HG03064 (cell line): Measurements from ENCODE around the gene SCAF1.
A peak's percentile ranks its signal among the peaks of the same experiment; 100 is the strongest.

Experiments
- ATAC-seq: cut with Tn5 transposase; IDR thresholded peaks from one replicate; pipeline ENCODE4 v1.9.1; 2021; ENCODE audit warnings: low read depth; ENCODE audit not compliant: unreplicated experiment

SCAF1 gene

DNA sequence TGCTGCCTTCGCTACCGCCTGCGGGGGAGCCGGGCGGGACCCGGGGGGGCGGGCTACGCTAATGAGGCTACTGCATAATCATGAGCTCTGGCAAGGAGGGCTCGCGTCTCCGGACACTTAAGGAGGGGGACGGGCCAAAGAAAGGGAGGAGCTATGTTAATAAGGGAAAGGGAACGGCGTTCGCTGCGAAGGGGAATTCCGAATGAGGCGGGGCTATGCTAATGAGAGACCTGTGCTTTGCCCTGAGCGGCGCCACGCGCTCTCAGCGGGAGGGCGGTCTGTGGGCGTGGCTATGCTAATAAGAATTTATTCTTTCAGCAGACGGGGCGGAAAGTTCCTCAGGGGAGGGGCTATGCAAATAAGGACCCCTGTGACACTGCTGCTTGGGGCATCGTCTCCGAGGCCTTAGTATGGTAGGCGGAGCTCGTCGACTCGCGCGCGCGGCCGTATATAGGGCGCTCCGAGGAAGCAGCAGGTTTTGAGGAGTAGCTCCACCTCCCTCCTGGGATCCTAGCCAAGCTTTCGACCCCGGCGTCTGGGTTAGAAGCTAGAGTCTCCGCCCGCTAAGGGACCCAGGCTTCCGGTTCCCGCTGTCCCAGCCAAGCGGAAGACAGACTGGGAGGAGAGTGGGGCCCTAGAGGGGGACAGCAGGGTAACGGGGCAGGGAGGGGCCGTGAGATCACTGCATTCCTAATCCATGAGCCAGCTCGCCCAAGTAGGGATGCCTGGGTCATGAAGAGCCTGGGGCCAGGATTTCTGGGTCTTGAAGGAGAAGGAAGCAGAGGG is 1.7 kb upstream of the SCAF1 start, which contains the start of gene RRAS:
Gene RRAS, minus strand, starts transcription at position 31 of the 786 bp plus-strand sequence. CDS start 45 bp downstream, outside the sequence.
- ATAC-seq = peak; percentile 47

DNA sequence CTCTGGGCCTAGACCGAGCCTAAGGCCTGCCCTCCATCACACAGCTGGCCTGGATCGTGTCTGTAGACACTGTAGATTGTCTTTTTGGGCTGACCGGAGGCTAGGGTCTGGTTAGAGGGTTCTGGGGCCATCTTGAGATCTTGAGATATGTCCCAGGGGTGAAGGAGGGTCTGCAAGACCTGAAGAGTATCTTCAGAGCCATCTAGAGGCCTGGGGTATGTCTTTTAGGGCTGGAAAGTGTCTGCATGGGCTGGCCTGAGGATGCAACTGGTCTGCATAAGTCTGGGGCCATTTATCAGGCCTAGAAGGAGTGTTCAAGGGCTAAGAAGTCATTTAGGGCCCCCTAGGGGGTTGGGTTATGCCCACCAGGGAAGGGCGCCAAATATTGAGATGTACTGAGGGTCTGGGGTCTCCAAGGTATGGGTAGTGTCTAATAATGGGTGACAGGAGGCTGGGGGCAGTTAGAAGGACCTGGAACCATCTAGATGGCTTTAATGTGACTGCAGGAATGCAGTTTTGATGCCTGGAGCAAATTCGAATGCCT is 555 bp downstream of the SCAF1 start:
- ATAC-seq = no peak

DNA sequence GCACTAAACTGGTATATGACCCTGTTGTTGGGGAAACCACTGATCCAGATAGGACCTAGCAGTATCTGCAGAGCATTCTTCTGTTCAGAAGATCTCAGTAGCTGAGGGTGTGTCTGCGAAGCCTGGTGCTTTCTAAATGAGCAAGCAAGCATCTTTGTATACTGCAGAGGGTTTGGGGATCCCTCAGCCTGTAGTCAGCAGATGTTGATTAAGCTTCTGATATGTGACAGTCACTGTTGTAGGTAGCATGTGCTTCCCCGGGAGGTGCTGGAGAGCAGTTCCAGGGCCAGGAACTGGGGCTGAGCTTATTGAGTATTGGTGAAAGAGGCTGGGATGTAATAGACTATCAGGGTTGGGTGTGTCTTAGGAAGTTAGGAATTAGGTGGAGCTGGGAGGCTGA is 1.5 kb downstream of the SCAF1 start:
- ATAC-seq = no peak

DNA sequence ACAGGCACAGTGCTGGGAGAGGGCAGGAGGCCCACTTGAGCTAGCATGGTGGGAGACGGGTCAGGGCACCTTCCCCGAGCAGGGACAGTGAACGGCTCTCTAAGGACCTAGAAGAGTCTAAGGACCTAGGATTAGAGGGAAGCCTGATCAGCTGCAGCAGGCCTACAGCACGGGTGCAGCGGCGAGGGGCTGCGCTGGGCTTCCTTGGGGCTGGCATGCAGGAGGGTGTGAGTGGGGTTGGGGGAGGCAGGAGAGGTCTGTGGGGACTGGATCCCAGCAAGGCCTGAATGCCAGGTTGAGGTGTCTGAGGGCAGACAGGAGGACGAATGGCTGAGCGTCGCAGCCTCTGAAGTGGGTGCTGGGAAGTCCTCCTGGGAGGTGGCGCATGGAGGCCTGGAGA is 3.6 kb downstream of the SCAF1 start:
- no peak for ATAC-seq

DNA sequence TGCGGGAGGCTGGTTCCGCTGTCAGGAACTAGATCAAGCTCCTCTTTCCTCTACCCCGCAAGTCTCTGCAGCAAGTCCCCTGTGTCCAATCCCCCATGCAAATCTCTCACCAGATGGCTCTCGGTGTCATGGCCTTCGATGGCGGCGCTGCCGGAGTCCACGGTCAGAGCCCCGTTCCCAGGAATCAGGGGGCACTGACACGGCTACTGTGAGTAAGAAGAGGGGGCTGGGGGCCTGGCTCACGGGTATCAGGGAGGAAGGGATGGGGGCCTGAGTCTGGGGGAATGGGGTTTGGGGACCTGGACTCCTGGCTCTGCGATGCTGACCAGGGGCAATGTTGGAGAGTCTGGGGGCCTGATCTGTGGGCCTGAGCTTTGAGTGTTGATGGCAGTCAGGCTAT is 4.0 kb downstream of the SCAF1 start:
- no peak for ATAC-seq

DNA sequence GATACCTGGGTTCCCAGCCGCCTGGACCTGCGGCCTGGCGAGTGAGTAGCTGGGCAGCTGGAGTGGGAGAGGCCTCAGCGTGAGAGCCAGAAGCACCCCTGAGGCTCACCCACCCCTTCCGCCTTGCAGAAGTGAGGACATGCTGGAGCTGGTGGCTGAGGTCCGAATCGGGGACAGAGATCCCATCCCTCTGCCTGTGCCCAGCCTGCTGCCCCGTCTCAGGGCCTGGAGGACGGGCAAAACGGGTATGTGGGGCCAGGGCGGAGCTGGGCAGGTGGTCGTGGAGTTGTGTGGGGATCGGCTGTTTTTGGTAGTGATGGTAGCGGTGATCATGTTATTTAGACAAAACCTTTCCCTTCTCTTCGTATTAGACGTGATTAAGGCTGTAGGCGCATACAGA is 4.6 kb downstream of the SCAF1 start:
- ATAC-seq = no peak

DNA sequence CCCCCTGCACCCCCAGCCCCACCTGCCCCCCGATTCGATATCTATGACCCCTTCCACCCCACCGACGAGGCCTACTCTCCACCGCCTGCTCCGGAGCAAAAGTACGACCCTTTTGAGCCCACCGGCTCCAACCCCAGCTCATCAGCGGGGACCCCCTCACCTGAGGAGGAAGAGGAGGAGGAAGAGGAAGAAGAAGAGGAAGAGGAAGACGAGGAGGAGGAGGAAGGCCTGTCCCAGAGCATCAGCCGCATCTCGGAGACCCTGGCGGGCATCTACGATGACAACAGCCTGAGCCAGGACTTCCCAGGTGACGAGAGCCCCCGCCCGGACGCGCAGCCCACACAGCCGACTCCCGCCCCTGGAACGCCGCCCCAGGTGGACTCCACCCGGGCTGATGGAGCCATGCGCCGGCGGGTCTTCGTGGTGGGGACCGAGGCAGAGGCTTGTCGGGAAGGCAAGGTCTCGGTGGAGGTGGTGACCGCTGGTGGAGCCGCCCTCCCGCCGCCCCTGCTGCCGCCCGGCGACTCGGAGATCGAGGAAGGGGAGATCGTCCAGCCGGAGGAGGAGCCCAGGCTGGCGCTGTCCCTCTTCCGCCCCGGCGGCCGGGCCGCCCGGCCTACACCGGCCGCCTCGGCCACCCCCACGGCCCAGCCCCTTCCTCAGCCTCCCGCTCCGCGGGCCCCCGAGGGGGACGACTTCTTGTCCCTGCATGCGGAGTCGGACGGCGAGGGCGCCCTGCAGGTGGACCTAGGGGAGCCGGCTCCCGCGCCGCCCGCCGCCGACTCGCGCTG is 9.2 kb downstream of the SCAF1 start:
- ATAC-seq = no peak

DNA sequence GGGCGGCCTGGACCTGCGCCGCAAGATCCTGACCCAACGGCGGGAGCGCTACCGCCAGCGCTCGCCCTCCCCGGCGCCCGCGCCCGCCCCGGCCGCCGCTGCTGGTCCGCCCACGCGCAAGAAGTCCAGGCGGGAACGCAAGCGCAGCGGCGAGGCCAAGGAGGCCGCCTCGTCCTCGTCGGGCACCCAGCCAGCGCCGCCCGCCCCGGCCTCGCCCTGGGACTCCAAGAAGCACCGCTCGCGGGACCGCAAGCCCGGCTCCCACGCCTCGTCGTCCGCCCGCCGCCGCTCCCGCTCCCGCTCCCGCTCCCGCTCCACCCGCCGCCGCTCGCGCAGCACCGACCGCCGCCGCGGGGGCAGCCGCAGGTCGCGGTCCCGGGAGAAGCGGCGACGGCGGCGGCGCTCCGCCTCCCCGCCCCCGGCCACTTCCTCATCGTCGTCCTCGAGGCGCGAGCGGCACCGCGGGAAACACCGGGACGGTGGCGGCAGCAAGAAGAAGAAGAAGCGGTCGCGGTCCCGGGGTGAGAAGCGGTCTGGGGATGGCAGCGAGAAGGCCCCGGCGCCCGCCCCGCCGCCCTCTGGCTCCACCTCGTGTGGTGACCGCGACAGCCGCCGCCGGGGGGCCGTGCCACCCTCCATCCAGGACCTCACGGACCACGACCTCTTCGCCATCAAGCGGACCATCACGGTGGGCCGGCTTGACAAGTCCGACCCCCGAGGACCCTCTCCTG is 10.0 kb downstream of the SCAF1 start:
- ATAC-seq = no peak

DNA sequence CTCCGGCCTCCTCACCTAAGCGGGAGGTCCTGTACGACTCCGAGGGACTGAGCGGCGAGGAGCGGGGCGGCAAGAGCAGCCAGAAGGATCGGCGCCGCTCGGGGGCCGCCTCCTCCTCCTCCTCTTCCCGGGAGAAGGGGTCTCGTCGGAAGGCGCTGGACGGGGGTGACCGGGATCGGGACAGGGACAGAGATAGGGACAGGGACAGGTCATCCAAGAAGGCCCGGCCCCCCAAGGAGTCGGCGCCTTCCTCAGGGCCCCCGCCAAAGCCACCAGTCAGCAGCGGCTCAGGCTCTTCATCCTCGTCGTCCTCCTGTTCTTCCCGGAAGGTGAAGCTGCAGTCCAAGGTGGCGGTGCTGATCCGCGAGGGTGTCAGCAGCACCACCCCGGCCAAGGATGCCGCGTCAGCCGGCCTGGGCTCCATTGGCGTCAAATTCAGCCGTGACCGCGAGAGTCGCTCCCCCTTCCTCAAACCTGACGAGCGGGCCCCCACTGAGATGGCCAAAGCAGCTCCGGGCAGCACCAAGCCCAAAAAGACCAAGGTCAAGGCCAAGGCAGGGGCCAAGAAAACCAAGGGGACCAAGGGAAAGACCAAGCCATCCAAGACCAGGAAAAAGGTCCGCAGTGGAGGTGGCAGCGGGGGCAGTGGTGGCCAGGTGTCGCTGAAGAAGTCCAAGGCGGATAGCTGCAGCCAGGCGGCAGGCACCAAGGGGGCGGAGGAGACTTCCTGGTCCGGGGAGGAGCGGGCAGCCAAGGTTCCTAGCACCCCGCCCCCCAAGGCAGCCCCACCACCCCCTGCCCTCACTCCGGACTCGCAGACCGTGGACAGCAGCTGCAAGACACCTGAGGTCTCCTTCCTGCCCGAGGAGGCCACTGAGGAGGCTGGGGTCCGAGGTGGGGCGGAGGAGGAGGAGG is 10.8 kb downstream of the SCAF1 start:
- ATAC-seq = no peak

DNA sequence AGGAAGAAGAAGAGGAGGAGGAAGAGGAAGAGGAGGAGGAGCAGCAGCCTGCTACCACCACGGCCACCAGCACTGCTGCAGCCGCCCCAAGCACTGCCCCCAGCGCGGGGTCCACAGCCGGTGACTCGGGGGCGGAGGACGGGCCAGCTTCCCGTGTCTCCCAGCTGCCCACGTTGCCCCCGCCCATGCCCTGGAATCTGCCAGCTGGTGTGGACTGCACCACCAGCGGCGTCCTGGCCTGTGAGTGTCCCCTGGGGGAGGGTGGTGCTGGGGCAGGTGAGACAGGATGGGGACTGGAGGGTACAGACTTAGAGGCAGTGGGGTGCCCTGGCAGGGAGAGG is 11.4 kb downstream of the SCAF1 start:
- ATAC-seq = no peak

DNA sequence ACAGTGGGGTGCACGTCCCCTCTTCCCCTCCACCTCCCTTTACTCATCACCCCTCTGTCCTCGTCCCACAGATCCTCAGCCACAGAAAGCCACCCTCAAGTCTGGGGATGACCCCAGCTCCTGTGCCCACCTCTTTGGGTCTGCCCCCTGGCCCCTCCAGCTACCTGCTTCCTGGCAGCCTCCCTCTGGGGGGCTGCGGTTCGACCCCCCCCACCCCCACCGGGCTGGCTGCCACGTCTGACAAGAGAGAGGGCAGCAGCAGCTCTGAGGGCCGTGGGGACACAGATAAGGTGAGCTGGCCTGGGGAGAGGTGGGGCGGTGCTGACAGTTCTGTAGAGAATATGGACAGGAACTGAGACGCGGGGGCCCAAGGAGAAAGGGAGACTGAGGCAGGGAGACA is 12.6 kb downstream of the SCAF1 start:
- ATAC-seq = no peak

DNA sequence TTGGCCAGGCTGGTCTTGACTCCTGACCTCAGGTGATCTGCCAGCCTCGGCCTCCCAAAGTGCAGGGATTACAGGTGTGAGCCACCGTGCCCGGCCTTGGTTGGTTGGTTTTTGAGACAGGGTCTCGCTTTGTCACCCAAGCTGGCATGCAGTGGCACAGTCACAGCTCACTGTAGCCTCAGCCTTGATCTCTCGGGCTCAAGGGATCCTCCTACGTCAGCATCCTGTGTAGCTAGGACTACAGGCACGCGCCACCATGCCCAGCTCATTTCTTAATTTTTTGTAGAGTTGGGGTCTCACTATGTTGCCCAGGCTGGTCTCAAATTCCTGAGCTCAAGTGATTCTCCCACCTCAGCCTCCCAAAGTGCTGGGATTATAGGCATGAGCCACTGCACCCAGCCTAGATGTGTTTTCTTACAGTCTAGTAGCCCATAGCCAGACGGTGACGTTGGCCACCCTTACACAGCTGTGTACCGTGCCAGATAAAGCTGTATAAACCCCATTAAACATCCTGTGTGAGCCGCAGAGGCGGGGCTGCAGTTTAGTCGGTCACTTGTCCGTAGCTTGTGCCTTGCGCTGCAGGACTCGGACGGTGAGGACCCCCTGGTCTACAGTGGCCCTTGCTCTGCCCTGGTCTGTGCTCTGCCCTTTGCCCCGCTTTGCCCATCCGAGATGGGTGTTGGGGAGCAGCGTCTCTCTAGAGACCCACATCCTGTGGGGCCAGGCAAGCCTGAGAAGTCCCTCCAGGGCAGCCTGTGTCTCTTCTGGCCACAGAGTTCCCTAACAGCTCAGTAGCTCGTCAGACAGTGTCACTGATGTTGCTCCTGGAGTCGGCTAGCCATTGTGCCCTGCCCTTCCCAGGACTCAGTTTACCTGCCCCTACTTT is 13.8 kb downstream of the SCAF1 start:
- no peak for ATAC-seq

DNA sequence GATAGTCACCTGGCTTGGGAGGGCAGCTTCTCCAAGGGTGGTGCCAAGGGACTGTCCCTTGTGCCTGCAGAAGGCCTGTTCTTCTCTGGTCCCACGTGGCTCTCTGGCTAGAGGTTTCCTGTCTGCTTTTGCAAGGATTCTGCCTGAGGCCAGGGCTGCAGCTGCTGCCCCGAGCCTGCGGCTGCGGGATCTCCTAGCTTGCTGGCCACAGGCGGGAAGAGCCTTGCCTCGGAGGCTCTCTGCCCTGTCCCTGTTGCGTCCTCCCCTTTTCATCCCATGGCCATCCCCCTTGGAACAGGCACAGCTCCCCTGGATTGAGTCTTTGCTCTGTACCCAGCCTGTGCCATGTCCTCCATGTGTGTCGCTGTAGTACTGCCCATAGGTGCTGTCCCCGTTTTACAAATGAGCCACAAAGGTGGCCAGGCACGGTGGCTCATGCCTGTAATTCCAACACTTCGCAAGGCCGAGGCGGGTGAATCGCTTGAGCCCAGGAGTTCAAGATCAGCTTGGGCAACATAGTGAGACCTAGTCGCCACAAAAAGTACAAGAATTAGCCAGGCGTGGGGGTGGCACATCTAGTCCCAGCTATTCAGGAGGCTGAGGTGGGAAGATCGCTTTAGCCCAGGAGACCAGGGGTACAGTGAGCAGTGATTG is 14.6 kb downstream of the SCAF1 start:
- no peak for ATAC-seq

DNA sequence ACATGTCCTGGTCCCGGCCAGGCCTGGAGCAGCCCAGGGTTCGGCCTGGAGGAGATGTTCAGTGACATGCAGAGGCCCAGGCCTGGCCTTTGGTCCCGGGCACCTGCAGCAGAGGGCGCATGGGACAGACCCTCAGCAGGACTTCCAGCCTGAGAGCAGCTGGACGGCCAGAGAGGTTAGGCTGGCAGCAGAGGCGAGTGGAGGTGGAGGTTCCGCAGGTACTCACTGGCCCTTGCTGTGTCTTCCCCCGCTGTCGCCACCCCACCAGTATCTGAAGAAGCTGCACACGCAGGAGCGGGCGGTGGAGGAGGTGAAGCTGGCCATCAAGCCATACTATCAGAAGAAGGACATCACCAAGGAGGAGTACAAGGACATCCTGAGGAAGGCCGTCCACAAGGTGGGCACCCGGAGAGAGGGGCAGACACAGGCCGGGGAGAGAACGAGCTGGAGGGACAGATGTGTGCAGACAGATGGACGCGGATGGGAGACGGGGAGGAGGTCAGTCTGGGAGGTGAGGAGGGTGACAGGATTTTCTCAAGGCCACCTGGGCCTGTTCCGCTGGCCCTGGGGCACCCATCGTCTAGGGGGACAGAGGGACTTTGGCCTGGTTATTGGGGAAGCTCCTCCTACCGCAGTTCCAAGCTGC is 15.6 kb downstream of the SCAF1 start:
- no peak for ATAC-seq

DNA sequence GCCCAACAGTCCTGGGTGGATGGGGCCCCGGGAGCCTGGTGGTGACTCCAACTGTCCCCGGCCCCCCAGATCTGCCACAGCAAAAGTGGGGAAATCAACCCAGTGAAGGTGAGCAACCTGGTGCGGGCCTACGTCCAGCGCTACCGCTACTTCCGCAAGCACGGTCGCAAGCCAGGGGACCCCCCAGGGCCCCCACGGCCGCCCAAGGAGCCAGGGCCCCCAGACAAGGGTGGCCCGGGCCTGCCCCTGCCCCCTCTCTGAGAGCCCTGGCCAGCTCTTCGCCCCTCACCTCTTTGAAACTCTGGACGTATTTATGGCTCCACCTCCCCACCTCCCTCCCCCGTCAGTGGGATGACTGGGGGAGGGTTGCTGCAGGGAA is 16.1 kb downstream of the SCAF1 start:
- ATAC-seq = no peak

DNA sequence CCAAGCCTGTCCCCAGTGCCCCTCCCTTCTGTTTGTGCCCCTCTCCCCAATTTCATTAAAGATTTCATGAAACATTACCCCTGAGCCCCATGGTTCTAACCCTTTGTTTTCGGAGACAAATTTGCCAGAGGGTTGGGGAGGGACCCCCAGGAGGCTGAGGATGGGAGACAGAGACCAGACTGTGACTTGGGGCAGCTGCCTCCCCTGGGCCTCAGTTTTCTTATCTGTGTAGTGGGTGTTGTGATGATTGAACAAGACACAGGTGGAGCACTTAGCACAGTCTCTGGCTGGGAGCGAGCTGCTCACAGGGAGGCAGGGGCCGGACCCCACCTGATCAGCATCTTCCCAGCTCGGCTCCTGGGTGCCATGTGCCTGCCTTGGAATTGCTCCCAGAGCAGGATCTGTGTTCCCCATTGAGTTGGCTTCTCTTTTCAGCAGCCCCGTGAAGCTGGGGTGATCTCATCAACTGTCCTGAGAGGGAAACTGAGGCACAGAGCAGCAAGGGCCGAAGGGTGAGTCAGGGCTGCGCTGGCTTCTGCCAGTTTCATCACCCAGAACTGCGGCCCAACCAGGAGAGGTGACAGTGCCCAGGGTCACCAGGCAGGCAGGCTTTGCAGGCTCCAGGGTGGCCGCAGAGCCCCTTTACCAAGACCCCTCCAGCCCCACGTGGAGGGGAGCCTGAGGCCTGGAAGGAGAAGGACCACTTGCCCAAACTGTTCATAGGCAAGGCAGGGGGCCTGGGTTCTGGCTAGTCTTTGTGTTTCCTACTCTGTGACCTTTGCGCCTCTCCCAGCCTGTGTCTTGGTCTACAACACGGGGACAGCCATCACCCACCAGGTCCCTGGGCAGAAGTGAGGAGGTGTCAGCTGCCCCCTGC is 16.8 kb downstream of the SCAF1 start:
- ATAC-seq = no peak

DNA sequence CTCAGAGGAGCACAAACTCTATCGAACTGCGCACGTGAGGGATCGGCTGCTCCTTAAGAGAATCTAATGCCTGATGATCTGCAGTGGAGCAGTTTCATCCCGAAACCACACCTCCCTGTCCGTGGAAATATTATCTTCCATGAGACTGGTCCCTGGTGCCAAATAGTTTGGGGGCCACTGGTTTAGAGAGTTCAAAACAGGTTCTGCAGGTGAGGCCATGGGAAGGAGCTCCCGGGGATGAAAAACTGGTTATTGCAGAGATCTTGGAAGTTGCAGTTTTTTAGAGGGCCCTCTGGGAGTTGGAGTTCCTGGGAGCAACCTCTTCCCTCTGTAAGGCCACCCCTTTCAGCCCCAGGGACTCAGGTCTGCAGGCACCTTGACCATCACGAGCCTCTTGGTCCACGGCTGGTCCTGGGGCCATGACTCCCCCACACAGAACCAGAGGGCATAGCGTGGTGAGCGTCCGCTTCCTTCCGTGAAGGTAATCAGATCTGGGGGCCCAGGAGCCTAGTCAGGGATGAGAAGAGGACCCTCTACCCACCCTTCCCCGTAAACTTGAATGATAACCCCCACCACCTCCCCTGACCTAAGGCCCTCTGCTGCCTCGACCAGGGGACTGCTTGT is 18.4 kb downstream of the SCAF1 start:
- no peak for ATAC-seq
